Measurements from ENCODE around the gene CFB. TPM values are rescaled to one million over a fixed set of nuclear protein-coding genes. Genes with fewer than 3 reads are reported as not detected.

Gene CFB
- polyA plus RNA-seq, 1 experiment: 6.7 TPM

DNA sequence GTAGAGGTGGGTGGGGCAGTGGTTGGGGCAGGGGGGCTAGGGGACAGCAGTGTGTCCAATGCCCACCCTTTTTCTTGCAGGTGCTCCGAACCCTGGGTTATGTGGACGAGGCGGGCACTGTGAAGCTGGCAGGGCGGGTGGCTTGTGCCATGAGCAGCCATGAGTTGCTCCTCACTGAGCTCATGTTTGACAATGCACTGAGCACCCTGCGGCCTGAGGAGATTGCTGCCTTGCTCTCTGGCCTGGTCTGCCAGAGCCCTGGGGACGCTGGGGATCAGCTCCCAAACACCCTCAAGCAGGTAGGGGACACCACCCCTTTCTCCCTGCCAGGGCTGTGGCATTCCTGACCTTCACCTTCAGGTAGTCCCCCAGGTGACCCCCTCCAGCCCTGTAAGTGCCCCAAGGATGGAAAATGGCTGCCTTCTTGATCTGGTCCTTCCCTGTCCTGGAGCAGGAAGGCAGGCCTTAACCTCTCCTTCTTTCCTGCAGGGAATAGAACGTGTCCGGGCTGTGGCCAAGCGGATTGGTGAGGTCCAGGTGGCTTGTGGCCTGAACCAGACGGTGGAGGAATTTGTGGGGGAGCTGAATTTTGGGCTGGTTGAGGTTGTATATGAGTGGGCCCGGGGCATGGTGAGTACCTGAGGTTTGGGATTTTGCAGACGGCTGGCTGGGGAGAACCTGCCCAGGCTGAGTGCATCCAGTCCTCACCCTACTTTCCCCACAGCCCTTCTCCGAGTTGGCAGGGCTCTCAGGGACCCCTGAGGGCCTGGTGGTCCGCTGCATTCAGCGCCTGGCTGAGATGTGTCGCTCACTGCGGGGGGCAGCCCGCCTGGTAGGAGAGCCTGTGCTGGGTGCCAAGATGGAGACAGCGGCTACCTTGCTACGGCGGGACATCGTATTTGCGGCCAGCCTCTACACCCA is 23.2 kb downstream of the CFB start:
- H3K27me3 ChIP-seq (ENCODE audit: control insufficient read depth, insufficient read depth, low read length): no peaks in the 10 kb centered on the region
- ChIA-PET CTCF (interaction anchor here (0.6 to 3.9 kb wide), 3 partner anchors 17 to 898 kb away, joined by 3 to 17 read pairs (median 5); no protein-coding TSS in a partner anchor), POLR2A (no interaction called here)

DNA sequence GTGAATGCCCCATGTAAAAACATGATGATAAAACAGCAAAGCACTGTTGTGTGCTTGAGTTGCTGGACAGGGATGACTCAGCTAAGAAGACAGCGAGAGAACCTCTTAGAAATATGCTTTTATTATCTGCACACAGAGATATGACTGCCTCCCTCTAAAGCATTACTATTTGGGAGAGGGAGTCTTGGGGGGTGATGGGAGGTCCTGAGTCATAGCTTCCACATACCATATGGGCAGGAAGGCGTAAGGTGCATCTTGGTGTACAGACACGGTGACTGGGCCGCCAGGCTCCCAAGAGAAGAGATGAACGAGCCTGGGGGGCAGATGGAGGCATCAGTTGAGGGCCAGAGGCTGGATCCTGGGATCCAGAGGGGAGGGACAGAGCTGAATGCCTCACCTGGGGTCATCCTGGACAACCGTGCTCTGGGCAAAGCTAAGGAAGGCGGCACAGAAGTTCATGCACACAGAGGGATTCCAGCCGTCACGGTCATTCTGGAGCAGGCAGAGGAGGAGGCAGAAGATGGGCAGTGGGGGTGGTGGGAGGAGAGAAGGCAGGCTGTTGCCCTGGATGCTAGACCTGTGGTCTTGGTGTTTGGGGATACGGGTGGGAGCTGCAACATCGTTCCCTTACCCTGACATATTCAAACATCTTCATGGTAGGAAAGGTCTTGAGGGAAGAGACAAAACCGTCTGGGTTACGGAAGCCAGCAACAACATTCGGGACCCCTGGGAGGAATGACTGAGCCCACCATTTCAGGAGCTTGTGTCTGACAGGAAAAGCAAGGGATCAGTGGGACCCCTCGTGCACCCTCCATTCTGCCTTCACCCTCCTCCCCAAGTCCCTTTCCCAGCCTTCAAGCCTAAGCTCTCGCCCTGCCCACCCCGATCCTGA is 24.1 kb downstream of the CFB start:
- TF ChIP-seq, protein P1, sequence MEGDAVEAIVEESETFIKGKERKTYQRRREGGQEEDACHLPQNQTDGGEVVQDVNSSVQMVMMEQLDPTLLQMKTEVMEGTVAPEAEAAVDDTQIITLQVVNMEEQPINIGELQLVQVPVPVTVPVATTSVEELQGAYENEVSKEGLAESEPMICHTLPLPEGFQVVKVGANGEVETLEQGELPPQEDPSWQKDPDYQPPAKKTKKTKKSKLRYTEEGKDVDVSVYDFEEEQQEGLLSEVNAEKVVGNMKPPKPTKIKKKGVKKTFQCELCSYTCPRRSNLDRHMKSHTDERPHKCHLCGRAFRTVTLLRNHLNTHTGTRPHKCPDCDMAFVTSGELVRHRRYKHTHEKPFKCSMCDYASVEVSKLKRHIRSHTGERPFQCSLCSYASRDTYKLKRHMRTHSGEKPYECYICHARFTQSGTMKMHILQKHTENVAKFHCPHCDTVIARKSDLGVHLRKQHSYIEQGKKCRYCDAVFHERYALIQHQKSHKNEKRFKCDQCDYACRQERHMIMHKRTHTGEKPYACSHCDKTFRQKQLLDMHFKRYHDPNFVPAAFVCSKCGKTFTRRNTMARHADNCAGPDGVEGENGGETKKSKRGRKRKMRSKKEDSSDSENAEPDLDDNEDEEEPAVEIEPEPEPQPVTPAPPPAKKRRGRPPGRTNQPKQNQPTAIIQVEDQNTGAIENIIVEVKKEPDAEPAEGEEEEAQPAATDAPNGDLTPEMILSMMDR (IDR thresholded peaks at IDR 0.05; ENCODE audit: insufficient read depth, low read depth, low read length): no peak
- CTCF ChIA-PET: interaction anchor here (0.6 to 3.9 kb wide), 2 partner anchors 18 to 899 kb away, joined by 3 to 17 read pairs; no protein-coding TSS in a partner anchor
- POLR2A ChIA-PET: no interaction called here
- no peak overlapping the region for H3K4me3 ChIP-seq (ENCODE audit: low read depth, low read length)
- no peaks in the 10 kb centered on the region for H3K27me3 ChIP-seq (ENCODE audit: control insufficient read depth, insufficient read depth, low read length)
- H3K36me3 ChIP-seq (ENCODE audit: control insufficient read depth, insufficient read depth, low read length): peaks cover 34% of the 10 kb centered on the region
- no peak for DNase-seq (ENCODE audit: low read depth)

More for the DNA sequence above, 23.2 kb downstream of the CFB start:
- no peak for DNase-seq (ENCODE audit: low read depth)
- Histone ChIP-seq H3K4me3 (ENCODE audit: low read depth, low read length) (no peak overlapping the region), H3K36me3 (ENCODE audit: control insufficient read depth, insufficient read depth, low read length) (peaks cover 35% of the 10 kb centered on the region)
- TF ChIP-seq, protein P1 (IDR thresholded peaks at IDR 0.05; ENCODE audit: insufficient read depth, low read depth, low read length): no peak

DNA sequence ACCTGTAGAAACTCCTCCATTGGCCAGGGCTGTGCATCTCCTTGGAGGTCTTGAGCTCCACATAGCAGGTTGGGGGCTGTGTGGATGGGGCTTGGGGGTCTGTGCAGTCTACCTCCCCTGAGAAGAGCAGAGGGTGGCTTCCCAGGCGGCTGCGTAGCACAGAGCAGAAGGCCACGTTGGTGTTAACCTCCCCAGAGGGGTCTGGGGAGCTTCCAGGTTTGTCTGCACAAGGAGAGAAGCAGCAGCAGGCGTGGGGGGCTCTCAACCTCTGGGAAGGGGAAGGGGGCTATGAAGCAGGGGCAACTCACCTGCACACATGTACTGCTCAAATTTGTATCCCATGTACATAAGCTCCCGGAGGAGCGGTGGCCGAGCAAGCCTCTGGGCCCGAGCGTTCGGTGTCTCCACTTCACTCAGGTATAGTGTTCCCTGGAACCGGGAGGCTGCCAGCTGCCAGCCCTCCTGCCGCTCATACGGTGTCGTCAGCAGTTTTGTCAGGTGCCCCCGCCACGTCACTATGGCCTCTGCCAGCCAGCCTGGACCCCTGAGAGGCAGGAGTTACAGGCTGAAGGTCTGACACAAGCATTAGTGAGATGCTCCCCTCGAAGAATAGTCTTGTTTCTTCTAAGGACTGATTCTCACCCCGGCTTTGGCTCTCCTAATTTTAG is 24.8 kb downstream of the CFB start:
- TF ChIP-seq, protein P1 (IDR thresholded peaks at IDR 0.05; ENCODE audit: insufficient read depth, low read depth, low read length): no peak
- peaks cover 31% of the 10 kb centered on the region for H3K36me3 ChIP-seq (ENCODE audit: control insufficient read depth, insufficient read depth, low read length)
- H3K27me3 ChIP-seq (ENCODE audit: control insufficient read depth, insufficient read depth, low read length): no peaks in the 10 kb centered on the region
- POLR2A ChIA-PET: no interaction called here
- H3K4me3 ChIP-seq (ENCODE audit: low read depth, low read length): peak overlapping the region; percentile 84
- CTCF ChIA-PET: interaction anchor here (3.9 kb wide), 1 partner anchor 19 kb away, joined by 17 read pairs; no protein-coding TSS in a partner anchor
- no peak for DNase-seq (ENCODE audit: low read depth)

DNA sequence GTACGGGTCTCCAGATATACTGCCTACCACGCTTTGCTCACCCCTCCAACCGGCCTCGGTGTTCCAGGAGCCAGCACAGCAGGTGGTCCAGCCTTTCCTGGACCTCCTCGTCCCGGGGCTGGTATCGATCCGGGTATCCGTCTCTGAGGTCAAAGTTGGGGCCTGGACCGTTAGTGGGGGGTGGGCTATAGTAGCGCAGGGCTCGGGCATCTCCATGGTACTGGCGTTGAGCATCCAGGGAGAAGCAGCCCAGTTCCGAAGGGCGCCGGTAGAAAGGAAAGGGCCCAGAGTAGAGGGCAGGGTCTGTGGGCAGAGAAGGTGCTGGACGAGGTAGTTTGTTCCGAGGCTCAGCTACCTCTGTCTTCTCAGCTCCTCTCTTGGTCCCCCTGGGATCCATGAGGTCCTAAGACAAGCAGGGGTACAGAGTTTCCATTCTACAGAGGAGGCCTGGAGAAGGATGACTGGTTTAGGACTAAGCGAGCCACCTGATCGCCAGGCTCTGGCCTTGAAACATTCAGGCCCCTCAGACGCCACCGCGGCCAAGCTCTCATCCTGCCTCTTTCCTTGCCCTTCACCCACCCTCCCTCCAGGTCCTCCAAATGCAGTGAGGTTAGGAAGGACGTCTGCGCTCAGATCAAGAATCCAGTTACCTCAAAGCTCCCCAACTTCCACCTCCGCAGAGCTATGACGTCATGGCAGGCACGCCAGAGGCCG is 25.5 kb downstream of the CFB start:
- no peaks in the 10 kb centered on the region for H3K27me3 ChIP-seq (ENCODE audit: control insufficient read depth, insufficient read depth, low read length)
- peaks cover 27% of the 10 kb centered on the region for H3K36me3 ChIP-seq (ENCODE audit: control insufficient read depth, insufficient read depth, low read length)
- peak overlapping the region; percentile 84 for H3K4me3 ChIP-seq (ENCODE audit: low read depth, low read length)
- ChIA-PET POLR2A (no interaction called here), CTCF (interaction anchor here (0.5 to 1.5 kb wide), 2 partner anchors 12 to 74 kb away, joined by 3 to 6 read pairs; partner anchors contain the start of genes EHMT2, NELFE and SKIC2)
- TF ChIP-seq, protein P1 (IDR thresholded peaks at IDR 0.05; ENCODE audit: insufficient read depth, low read depth, low read length): no peak
- DNase-seq (ENCODE audit: low read depth): no peak

Measured in BJ (cell line).